Immature natural killer cell (primary cell): Measurements from ENCODE around the gene RNFT2. TPM values are rescaled to one million over a fixed set of nuclear protein-coding genes. Genes with fewer than 3 reads are reported as not detected.
"Not testable (repeated sequence)": the region's sequence is repeated elsewhere in the genome, so short reads cannot be mapped to it uniquely, and the experiment has no call there.

Experiments used
- DNase-seq, 3 donors: peaks; one replicate each; pipeline ENCODE4 v3.0.0; 2022; ENCODE audit warnings: mixed read lengths in 1 of 3
- H3K27ac Mint-ChIP-seq, 6 donors: one replicate each; pipeline ENCODE4 v1.8.0; 2020; ENCODE audit warnings: mixed read lengths in 6 of 6, mild to moderate bottlenecking in 5 of 6, inconsistent platforms in 4 of 6, moderate library complexity in 3 of 6
- H3K27me3 Mint-ChIP-seq, 3 donors: one replicate each; pipeline ENCODE4 v1.8.0; 2020 to 2021; ENCODE audit warnings: low read depth in 3 of 3, mild to moderate bottlenecking in 3 of 3, mixed read lengths in 3 of 3, moderate library complexity in 3 of 3, inconsistent platforms in 1 of 3
- H3K36me3 Mint-ChIP-seq, 3 donors: one replicate each; pipeline ENCODE4 v1.8.0; 2020; ENCODE audit warnings: mixed read lengths in 3 of 3, inconsistent platforms in 2 of 3, mild to moderate bottlenecking in 2 of 3
- H3K4me1 Mint-ChIP-seq, 2 donors: one replicate each; pipeline ENCODE4 v1.8.0; 2020; ENCODE audit warnings: inconsistent platforms in 2 of 2, mild to moderate bottlenecking in 2 of 2, mixed read lengths in 2 of 2, moderate library complexity in 1 of 2
- H3K4me3 Mint-ChIP-seq, 5 donors: one replicate each; pipeline ENCODE4 v1.8.0; 2020; ENCODE audit warnings: mild to moderate bottlenecking in 5 of 5, mixed read lengths in 5 of 5, inconsistent platforms in 3 of 5, moderate library complexity in 3 of 5
- H3K9me3 Mint-ChIP-seq, 6 donors: one replicate each; pipeline ENCODE4 v1.8.0; 2020; ENCODE audit warnings: mild to moderate bottlenecking in 6 of 6, mixed read lengths in 6 of 6, inconsistent platforms in 4 of 6, moderate library complexity in 3 of 6
- polyA plus RNA-seq, 3 donors: library from polyadenylated mRNA; unstranded; fragments of 300-500 nt; fragmentation: Illumina TruSeq; gene quantifications; one replicate each; pipeline ENCODE4 v1.2.3, GENCODE V29; 2021

The RNFT2 gene
- polyA plus RNA-seq, 3 donors from 2014 or later: 1.3 to 1.4 TPM; not detected in 1

DNA sequence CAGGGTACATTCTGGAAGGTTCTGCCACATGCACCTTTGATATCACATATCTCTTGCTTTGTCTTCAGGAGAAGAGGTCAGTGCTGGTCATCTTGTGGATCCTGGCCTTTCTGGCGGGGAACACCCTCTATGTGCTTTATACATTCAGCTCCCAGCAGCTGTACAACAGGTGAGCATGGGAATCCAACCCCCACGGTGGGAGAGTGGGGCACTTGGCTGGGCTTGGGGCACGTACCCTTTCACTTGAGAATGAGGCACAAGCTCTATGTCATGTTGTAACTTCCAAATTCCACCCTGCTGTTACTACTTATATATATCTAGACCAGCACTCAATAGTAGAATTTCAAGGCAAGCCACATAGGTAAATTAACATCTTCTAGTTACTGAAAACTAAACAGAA lies 28.6 kb downstream of the RNFT2 start:
- no peaks in the 10 kb centered on the region for H3K9me3 Mint-ChIP-seq
- H3K4me1 Mint-ChIP-seq: no peaks in the 10 kb centered on the region
- no peak overlapping the region for H3K4me3 Mint-ChIP-seq
- no peaks in the 10 kb centered on the region for H3K36me3 Mint-ChIP-seq
- no peak overlapping the region for H3K27ac Mint-ChIP-seq
- no peak for DNase-seq
- no peaks in the 10 kb centered on the region for H3K27me3 Mint-ChIP-seq

DNA sequence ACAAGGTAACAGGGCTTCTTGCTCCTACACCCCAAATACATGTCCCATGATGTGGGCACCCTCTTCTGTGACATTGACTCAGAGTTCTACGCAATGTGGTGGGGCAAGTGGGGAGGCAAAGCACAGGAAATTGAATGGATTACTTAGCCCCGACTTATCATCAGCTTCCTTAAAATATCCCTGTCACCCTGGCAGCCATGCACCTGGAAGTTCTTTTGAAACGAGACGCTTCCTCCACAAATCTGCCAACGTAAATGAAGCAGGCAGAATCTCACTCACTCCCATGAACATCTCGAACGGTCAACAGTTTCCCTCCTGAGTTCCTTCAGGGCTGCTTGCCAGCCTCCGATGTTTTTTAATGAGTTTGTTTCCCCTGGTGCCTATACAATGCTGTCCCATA lies 33.5 kb downstream of the RNFT2 start:
- H3K36me3 Mint-ChIP-seq: no peaks in the 10 kb centered on the region
- H3K4me3 Mint-ChIP-seq: no peak overlapping the region
- no peak for DNase-seq
- no peaks in the 10 kb centered on the region for H3K4me1 Mint-ChIP-seq
- H3K27me3 Mint-ChIP-seq: peaks cover 0 to 2% (median 0%) of the 10 kb centered on the region in 3 donors
- H3K27ac Mint-ChIP-seq: no peak overlapping the region
- no peaks in the 10 kb centered on the region for H3K9me3 Mint-ChIP-seq

DNA sequence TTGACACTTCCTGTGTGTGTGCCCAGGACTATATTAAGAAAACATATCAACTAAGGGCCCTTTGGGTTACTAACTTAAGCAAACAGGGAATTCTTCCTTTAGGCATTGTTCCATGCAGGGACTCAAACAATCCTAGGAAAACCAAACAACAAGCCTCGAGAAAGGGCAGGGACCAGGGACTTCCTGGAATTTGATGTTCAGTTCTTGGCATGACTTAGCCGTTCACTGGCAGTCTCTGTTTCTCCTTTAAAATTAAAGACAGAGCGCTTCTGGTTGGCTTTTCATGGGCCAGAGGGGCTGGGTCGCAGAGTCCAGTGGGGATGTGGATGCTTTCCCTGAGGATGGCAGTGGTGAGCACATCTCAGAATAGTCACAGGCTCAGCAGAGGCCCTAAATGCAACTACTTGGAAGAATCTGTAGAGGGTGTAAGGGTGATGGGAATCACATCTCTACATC lies 35.2 kb downstream of the RNFT2 start:
- H3K9me3 Mint-ChIP-seq: no peaks in the 10 kb centered on the region
- H3K36me3 Mint-ChIP-seq: no peaks in the 10 kb centered on the region
- peaks cover 0 to 2% (median 0%) of the 10 kb centered on the region in 3 donors for H3K27me3 Mint-ChIP-seq
- H3K4me3 Mint-ChIP-seq: no peak overlapping the region
- H3K4me1 Mint-ChIP-seq: no peaks in the 10 kb centered on the region
- no peak for DNase-seq
- H3K27ac Mint-ChIP-seq: no peak overlapping the region

DNA sequence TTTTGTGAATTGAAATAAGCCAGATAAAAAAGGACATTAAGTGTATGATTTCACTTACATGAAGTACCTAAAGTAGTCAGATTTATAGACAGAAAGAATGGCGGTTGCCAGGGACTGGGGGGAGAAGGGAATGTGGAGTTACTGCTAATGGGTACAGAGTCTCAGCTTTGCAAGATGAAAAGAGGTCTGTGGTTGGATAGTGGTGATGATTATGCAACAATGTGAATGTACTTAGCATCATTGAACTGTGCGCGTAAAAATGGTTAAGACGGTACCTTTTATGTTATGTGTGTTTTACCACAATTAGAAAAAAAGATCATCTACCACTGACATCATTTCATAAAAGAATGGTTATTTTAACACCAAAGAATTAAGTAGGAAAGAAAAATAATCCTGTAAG lies 35.9 kb downstream of the RNFT2 start:
- Mint-ChIP-seq H3K27ac (no peak overlapping the region), H3K27me3 (peaks cover 0 to 2% (median 0%) of the 10 kb centered on the region in 3 donors), H3K4me1 (no peaks in the 10 kb centered on the region), H3K36me3 (no peaks in the 10 kb centered on the region), H3K9me3 (no peaks in the 10 kb centered on the region), H3K4me3 (no peak overlapping the region)
- no peak for DNase-seq

DNA sequence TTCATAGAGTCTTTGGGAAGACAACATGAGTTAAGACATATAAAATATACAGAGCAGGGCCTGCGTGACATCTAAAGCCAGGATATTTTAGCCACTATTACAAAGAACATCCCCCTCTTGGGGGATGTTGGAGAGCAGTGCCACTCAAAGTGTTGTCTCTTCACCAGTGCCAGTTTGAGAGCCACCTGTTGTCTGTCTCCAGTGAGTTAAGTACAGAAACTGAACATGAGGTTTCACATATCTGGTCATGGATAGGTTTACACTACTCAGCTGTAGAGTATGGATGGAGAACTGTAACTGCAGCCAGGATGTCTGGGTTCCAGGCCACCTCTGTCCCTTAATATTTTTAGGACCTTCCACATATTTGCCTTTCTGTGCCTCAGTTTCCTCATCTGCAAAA lies 39.1 kb downstream of the RNFT2 start:
- H3K4me3 Mint-ChIP-seq: no peak overlapping the region
- H3K36me3 Mint-ChIP-seq: peaks cover 0 to 6% (median 0%) of the 10 kb centered on the region in 3 donors
- no peaks in the 10 kb centered on the region for H3K4me1 Mint-ChIP-seq
- no peak overlapping the region for H3K27ac Mint-ChIP-seq
- H3K27me3 Mint-ChIP-seq: peaks cover 0 to 2% (median 0%) of the 10 kb centered on the region in 3 donors
- H3K9me3 Mint-ChIP-seq: no peaks in the 10 kb centered on the region
- no peak for DNase-seq

DNA sequence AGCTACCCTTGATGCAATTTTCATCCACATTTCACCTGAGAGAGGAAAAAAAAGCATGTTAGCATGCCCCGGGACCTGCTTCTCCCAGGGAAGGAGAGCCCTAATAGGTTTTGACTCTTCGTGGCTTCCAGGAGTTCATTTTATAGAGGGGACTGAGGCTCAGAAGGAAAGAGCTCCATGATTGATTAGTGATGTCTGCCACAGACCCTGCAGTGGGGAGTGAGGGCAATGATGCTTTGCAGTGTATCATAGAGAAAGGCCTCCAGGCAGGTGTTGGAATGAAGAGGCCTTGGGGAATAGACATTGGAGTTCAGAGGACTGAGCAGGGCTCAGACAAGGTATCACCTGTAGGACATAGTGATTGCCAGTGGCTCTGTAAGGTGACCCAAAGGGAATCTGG lies 41.5 kb downstream of the RNFT2 start:
- no peak overlapping the region for H3K27ac Mint-ChIP-seq
- no peaks in the 10 kb centered on the region for H3K27me3 Mint-ChIP-seq
- no peaks in the 10 kb centered on the region for H3K4me1 Mint-ChIP-seq
- H3K9me3 Mint-ChIP-seq: no peaks in the 10 kb centered on the region
- DNase-seq: no peak
- no peak overlapping the region for H3K4me3 Mint-ChIP-seq
- peaks cover 0 to 10% (median 6%) of the 10 kb centered on the region in 3 donors for H3K36me3 Mint-ChIP-seq

DNA sequence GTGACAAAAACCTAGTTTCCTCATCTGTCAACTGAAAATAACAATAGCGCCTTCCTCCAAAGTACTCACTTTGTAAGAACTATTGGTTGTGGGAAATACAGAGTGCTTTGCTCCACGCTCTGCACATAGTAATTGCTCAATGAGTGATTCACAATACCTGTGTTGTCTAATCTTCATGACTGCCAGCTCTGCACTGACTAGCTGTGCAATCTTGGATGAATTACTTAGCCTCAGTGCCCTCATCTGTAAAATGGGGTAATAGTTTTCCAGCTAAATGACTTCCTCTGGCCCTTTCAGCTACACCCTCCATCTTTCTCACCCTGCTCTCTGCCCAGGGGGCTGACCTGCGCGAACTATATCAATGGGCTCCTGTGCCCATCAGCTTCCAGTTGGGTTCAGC lies 42.8 kb downstream of the RNFT2 start:
- no peak overlapping the region for H3K27ac Mint-ChIP-seq
- H3K4me1 Mint-ChIP-seq: no peaks in the 10 kb centered on the region
- no peak for DNase-seq
- H3K9me3 Mint-ChIP-seq: peaks cover 0 to 1% (median 0%) of the 10 kb centered on the region in 6 donors
- peaks cover 0 to 1% (median 0%) of the 10 kb centered on the region in 3 donors for H3K27me3 Mint-ChIP-seq
- no peak overlapping the region for H3K4me3 Mint-ChIP-seq
- peaks cover 0 to 10% (median 6%) of the 10 kb centered on the region in 3 donors for H3K36me3 Mint-ChIP-seq

DNA sequence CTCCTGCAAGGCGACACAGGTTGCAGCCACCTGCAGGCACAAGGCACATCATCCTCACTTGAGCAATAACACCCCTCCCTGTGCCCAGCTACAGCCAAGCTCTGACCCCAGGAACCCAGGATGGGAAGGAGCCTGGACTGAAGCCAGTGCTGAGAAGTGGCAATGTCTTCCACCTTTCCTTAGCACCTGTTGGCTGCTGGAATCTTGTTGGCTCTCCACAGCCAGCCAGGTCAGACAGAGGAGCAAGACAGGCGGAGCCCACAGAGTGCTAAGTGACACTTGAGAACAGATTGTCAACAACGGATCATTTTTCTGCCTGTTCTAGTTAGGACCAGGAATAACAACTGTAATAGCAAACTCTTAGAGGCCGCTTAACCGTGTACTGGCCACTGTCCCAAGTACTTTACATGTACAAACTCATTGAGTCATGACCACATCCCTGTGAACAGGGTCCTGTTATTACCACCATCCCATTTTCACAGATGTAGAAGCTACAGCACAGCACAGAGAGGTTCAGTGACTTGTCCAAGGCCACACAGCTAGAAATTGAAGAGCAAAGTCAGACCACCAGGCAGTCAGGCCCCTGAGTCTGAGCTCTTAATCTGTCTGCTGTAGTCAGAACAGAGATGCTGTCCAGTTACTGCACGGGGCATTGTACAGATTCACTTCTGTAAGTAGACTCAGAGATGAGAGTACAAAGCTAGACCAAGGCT lies 45.6 kb downstream of the RNFT2 start:
- Mint-ChIP-seq H3K27me3 (peaks cover 0 to 1% (median 0%) of the 10 kb centered on the region in 3 donors), H3K4me1 (no peaks in the 10 kb centered on the region), H3K4me3 (no peak overlapping the region), H3K36me3 (peaks cover 0 to 14% (median 10%) of the 10 kb centered on the region in 3 donors), H3K27ac (no peak overlapping the region), H3K9me3 (peaks cover 0 to 3% (median 0%) of the 10 kb centered on the region in 6 donors)
- no peak for DNase-seq

DNA sequence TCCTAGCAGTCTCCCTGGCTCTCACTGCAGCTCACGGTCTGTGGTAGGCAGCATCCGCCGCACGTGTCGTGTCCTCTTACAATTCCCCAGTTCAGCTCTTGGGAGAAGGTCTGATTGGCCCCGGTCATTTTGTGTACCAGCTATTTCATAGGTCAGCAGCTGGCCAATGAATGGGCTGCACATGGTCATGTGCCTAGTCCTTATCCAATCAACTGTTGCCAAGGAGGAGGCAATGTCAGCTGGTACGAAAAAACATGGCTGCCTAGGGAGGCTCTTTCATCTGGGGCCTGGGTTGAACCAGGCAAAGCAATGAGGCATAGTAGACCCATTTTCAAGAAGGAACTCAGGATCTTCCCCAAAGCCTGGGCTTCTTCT lies 46.1 kb downstream of the RNFT2 start:
- Mint-ChIP-seq H3K4me1 (no peaks in the 10 kb centered on the region), H3K4me3 (no peak overlapping the region), H3K27ac (no peak overlapping the region), H3K36me3 (peaks cover 0 to 14% (median 10%) of the 10 kb centered on the region in 3 donors), H3K9me3 (peaks cover 0 to 3% (median 0%) of the 10 kb centered on the region in 6 donors), H3K27me3 (peaks cover 0 to 1% (median 0%) of the 10 kb centered on the region in 3 donors)
- no peak for DNase-seq

DNA sequence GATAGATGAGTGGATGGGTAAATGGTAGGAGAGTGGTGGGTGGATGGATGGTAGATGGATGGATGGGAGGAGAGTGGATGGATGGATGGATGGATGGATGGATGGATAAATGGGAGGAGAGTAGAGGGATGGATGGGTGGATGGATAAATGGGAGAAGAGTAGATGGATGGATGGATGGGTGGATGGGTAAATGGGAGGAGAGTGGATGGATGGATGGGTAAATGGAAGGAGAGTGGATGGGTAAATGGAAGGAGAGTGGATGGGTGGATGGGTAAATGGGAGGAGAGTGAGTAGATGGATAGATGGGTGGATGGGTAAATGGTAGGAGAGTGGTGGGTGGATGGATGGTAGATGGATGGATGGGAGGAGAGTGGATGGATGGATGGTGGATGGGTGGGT lies 51.4 kb downstream of the RNFT2 start:
- not testable (repeated sequence) for H3K27ac Mint-ChIP-seq, H3K4me3 Mint-ChIP-seq, DNase-seq, H3K4me1 Mint-ChIP-seq, H3K36me3 Mint-ChIP-seq, H3K27me3 Mint-ChIP-seq, H3K9me3 Mint-ChIP-seq

DNA sequence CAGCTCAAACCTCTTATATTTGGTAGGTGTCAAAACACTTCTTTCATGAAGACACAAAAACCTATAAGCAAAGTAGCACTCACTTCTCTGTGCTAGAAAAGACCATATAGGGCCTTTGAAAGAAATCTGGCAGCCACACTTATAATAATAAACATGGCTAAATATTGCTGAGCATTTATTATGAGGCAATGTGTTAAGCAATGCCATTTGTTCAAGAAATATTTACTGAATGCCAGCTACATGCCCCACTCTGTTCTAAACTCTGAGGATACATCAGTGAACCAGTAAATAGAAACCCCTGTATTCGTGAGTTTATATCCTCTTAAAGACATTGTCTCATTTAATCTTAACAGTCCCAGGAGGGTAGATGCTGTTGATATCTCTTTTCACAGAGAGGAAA lies 52.0 kb downstream of the RNFT2 start:
- peaks cover 0 to 3% (median 0%) of the 10 kb centered on the region in 6 donors for H3K9me3 Mint-ChIP-seq
- H3K27ac Mint-ChIP-seq: no peak overlapping the region
- H3K4me3 Mint-ChIP-seq: no peak overlapping the region
- peaks cover 0 to 1% (median 0%) of the 10 kb centered on the region in 3 donors for H3K27me3 Mint-ChIP-seq
- DNase-seq: no peak
- no peaks in the 10 kb centered on the region for H3K4me1 Mint-ChIP-seq
- peaks cover 0 to 8% (median 0%) of the 10 kb centered on the region in 3 donors for H3K36me3 Mint-ChIP-seq

DNA sequence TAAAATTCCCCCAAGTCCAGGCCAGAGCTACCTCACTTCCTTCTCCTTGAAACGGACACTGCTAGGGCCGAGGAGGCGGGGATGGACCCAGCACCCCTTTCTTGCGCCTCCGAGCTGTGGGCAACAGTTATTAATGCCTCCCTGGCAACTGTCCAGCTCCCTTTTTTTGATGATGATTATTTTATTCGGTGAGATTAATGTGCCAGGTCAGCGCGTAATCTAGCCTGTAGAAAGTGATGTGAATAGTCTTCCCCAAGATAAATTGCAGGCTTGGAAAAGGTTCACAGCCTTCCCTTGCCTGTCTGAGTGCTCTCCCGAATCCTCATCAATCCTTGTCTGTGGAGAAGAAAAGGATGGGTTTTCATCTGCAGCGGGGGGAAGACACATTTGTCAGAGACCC lies 54.3 kb downstream of the RNFT2 start:
- no peak for DNase-seq
- Mint-ChIP-seq H3K9me3 (peaks cover 0 to 3% (median 0%) of the 10 kb centered on the region in 6 donors), H3K4me1 (no peaks in the 10 kb centered on the region), H3K27me3 (peaks cover 0 to 1% (median 0%) of the 10 kb centered on the region in 3 donors), H3K27ac (no peak overlapping the region), H3K4me3 (no peak overlapping the region), H3K36me3 (no peaks in the 10 kb centered on the region)

DNA sequence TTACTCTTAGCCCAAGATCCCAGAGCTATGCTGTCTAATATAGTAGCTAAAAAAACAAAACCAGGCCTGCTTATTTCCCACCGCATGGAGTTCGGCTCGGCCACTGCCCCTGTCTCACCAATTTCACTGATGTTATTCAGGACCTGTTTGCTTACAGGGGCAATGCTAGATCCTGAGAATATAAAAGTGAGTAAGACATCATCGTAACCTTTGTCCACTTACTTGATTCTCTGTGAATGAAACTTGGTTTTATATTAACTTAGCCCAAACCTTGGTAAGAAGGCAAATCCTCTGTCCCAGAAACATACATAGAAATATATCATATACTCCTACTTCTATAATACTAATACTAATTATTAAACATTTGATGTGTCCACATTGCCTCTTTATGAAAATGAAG lies 56.6 kb downstream of the RNFT2 start:
- H3K4me3 Mint-ChIP-seq: no peak overlapping the region
- peaks cover 0 to 4% (median 0%) of the 10 kb centered on the region in 6 donors for H3K9me3 Mint-ChIP-seq
- peaks cover 0 to 1% (median 0%) of the 10 kb centered on the region in 3 donors for H3K27me3 Mint-ChIP-seq
- DNase-seq: no peak
- H3K4me1 Mint-ChIP-seq: no peaks in the 10 kb centered on the region
- H3K36me3 Mint-ChIP-seq: no peaks in the 10 kb centered on the region
- no peak overlapping the region for H3K27ac Mint-ChIP-seq

DNA sequence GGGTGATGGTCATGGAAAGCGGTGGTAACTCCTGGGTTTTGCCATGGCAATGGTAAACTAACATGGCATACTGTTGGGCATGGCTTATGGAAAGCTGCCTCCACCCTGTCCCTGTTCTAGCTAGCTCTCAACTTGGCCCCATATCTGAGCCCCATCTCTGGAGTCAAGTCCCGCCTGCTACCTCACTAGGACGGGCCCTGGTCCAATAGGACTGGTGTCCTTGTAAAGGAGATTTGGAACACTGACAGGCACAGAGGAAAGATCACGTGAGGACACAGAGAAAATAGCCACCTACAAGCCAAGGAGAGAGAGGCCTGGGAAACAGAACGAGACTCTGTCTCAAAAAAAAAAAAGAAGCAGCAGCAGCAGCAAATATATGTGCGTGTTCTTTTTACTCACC lies 59.8 kb downstream of the RNFT2 start:
- no peak for DNase-seq
- Mint-ChIP-seq H3K4me1 (no peaks in the 10 kb centered on the region), H3K27me3 (peaks cover 0 to 1% (median 0%) of the 10 kb centered on the region in 3 donors), H3K4me3 (no peak overlapping the region), H3K27ac (no peak overlapping the region), H3K36me3 (no peaks in the 10 kb centered on the region), H3K9me3 (peaks cover 0 to 4% (median 0%) of the 10 kb centered on the region in 6 donors)

DNA sequence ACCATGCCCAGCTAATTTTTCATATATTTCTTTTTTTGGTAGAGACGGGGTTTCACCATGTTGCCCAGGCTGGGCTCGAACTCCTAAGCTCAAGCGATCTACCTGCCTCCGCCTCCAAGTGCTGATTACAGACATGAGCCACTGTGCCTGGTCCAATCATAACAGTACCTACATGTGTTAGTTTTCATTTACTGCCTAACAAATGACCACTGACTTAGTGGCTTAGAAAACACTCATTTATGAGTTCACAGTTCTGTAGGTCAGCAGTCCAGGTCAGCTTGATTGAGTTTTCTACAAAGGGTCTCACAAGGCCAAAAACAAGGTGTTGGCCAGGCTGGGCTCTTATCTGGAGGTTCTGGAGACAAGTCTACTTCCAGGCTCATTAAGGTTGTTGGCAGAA lies 60.6 kb downstream of the RNFT2 start:
- H3K27ac Mint-ChIP-seq: no peak overlapping the region
- no peaks in the 10 kb centered on the region for H3K27me3 Mint-ChIP-seq
- H3K4me1 Mint-ChIP-seq: no peaks in the 10 kb centered on the region
- no peak overlapping the region for H3K4me3 Mint-ChIP-seq
- peaks cover 0 to 4% (median 0%) of the 10 kb centered on the region in 6 donors for H3K9me3 Mint-ChIP-seq
- no peaks in the 10 kb centered on the region for H3K36me3 Mint-ChIP-seq
- no peak for DNase-seq
